HG03159 (cell line): ENCODE measurements around the gene RBMS1.

ENCODE experiments used
- ATAC-seq: cut with Tn5 transposase; IDR thresholded peaks from one replicate; pipeline ENCODE4 v1.9.1; 2021; ENCODE audit warnings: mild to moderate bottlenecking, moderate library complexity; ENCODE audit not compliant: unreplicated experiment

The RBMS1 gene

GRCh38 chr2:160238392-160238791 is 255.2 kb downstream of the RBMS1 start:
- no peak for ATAC-seq

- ATAC-seq, result no peak
Observed at GRCh38 chr2:160232905-160233475, 260.6 kb downstream of the RBMS1 start.

DNA sequence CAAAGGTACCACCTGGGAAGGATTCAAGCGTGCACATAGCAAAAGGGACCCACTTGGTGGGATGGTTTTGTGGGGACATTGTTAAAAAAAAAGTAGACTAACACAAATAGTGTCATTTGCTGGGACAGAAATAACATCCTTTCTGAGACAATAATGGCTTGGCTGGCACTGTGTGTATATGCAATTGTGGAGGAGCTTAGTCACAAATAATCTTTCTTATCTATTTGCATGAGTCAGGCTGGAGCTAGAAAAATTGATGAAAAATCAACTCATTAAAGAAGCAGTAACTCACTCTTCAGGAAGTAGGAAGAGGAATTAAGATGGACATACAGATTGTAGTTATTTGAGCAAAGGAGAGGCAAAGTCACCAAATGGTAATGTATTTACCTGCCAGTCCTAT is 264.0 kb downstream of the RBMS1 start:
- ATAC-seq, result no peak

DNA sequence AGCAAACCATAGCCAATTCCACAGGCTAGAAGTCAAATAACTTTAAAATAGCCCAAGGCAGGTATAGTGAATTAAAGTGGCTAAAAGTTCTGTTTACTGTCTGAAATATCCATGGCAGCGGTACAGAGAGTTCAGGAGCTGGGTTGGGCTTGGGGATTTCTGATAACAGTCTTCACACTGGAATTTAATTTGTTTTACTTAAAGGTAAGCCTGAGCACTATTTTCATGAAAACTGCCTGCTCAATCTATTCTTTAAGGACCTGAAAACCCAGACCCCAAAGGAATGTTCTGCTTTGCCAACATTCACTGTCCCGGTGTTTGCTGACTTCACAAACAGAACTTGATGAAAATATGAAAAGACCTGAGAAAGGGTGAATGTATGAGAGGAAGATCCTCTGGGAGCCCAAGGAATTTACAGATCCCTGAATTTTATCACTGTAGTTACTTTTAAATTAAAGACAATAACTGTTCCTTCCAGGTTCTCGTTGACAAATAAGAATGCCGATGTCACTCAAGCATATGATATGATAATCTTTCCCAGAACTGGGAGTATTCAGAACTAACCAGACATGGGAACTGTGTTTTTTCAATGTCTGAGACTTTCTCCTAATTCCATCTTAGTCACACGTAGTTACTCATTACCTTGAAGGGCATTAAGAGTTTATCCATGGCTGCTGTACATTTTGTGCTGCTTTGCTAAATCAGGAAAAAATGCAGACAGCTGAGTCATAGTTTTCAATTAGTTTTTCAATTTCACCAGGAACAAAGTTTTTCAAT is 265.3 kb downstream of the RBMS1 start:
- ATAC-seq, result no peak

DNA sequence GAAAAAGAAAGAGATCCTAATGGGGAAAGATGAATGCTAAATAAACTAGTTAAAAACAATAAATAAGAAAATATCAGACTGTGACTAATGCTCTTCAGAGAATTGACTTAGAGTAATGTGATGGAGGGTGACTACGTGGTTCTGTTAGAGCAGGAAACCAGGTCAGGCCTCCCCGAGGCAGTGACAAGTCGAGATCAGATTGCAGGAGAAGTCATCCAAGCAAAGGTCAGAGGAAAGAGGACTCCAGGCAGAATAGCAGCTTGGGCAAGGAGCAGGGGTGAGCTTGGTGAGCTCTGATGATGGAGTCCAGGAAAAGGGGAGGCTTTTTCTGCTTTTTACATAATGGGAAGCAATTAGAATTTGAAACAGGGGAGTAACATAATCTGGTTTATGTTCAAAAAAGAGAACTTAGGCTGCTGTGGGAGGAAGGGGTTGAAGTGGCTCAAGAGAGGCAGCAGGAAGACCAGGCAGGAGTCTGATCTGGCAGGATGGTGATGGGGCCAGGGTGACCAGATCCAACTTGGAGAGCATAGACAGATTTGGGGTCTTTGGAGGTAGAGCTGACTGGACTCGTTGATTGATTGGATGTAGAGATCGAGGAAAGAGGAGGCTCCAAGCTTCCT is 266.2 kb downstream of the RBMS1 start:
- ATAC-seq, result no peak

GRCh38 chr2:160226367-160226766 is 267.2 kb downstream of the RBMS1 start:
- ATAC-seq, result no peak

GRCh38 chr2:160225722-160226121 is 267.9 kb downstream of the RBMS1 start:
- ATAC-seq, result no peak

DNA sequence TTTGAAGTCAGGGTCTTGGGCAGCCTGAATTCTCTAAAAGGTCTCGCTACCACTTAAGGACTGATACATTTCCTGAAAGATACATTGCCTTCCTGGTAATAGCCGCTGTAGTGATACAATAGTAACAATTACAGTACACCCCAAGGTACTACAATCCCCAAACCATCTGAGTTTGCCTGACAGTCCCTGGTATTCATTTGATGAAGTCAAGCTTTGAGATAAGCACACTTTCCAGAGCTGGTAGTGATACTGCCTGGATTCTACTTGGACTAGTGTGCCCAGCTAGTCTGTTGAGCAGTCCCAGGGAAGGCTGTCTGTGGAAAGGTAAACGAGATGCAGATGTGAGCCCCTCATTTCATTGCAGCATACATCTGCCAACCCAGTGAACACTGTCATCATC is 269.1 kb downstream of the RBMS1 start:
- no peak for ATAC-seq

GRCh38 chr2:160224060-160224459 is 269.5 kb downstream of the RBMS1 start:
- peak; percentile 94 for ATAC-seq

DNA sequence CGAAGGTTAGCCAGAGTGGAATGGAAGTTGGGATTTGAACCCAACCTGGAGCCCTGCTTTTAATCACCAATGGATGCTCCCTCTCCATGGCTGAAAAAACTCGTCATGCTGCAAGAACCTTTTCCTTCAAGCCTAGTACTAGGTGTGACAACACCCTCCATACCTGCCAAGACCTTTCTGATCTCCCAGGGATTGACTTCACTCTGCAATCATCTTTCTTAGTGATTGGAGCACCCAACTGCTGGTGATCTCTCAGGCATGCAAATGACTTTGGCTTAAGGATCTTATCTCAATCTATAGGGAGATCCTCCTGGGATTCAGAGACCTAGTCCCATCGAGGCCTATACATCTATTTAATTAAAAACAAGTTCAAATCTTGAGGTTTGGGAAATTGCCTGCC is 270.0 kb downstream of the RBMS1 start:
- no peak for ATAC-seq

GRCh38 chr2:160222546-160223283 is 270.9 kb downstream of the RBMS1 start:
- ATAC-seq, result no peak
